HuH-7.5 (cell line): ENCODE results near the gene WDR5.
A peak's percentile ranks its signal among the peaks of the same experiment; 100 is the strongest.
"Not testable (repeated sequence)": the region's sequence is repeated elsewhere in the genome, so short reads cannot be mapped to it uniquely, and the experiment has no call there.

Experiments
- DNase-seq: peaks from one replicate; pipeline ENCODE4 v3.0.0; 2011; ENCODE audit warnings: low spot score

The WDR5 gene

GRCh38 chr9:134135343-134136117 lies at the start of gene WDR5:
Gene WDR5 (plus strand): TSS chr9:134136082. CDS start chr9:134139878, 3,796 bp downstream.
- DNase-seq: peak; percentile 99

GRCh38 chr9:134088063-134088725 lies 47.7 kb upstream of the WDR5 start:
- no peak for DNase-seq

DNA sequence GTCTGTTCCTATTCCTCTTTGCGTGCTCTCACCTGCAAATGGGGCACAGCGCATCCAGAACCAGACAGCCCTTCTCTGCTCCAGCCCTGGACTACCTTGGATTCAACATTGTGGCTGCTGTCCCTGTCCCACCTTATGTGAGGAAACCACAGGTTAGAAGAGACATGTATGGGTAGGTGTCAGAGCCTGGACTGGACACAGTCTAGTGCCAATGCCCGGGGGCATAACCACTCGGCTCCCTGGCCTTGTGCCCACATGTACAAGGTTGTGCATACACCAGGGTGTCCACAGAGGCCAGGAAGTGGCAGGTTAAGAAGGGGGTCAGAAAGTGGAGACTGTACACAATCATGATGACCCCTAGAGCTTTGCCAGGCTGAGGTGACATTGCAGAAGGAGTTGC lies 45.9 kb upstream of the WDR5 start:
- DNase-seq: no peak

DNA sequence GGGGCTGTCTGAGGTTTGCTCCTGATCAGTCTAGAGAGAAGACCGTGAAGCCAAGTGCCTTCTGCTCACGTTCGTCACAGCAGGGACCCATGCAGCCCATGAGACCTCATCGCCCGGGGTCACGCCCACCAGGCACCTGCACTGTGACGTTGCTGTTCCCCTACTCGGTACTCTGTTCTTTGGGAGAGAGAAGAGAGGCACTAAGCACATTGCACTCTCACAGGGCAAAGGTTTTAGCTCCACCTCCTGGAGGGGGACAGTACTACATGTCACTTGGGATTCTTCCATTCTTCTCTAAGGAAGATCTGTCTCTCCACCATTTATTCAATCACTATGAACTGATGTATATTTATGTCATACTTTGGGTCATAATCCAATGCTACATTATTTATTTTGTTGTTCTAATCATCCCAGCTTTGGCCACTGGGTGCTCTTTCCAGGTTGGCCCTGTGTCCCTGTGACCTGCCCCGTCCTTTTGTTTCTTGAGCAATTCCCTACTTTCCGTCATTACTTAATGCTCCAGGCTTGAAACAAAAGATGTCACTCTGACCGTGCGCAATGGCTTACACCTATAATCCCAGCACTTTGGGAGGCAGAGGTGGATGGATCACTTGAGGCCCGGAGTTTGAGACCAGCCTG lies 36.6 kb upstream of the WDR5 start:
- DNase-seq: peak; percentile 67

- DNase-seq: no peak
Observed at GRCh38 chr9:134100040-134100439, 35.8 kb upstream of the WDR5 start.

DNA sequence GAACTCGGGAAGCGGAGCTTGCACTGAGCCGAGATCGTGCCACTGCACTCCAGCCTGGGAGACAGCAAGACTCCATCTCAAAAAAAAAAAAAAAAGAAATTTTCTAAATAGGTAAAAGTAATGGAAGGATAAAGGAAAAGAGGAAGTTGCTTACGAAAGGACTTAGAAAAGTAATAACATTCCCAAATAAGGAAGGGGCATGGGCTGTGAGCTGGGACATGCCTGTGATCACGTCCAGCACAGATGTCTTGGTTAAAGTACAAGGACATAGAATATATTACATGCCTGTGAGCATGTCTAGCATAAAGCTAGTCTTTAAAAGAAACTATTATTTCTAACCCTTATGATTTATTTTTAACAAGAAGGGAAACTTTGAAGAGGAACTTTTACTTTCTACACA lies 34.7 kb upstream of the WDR5 start:
- not testable (repeated sequence) for DNase-seq

DNA sequence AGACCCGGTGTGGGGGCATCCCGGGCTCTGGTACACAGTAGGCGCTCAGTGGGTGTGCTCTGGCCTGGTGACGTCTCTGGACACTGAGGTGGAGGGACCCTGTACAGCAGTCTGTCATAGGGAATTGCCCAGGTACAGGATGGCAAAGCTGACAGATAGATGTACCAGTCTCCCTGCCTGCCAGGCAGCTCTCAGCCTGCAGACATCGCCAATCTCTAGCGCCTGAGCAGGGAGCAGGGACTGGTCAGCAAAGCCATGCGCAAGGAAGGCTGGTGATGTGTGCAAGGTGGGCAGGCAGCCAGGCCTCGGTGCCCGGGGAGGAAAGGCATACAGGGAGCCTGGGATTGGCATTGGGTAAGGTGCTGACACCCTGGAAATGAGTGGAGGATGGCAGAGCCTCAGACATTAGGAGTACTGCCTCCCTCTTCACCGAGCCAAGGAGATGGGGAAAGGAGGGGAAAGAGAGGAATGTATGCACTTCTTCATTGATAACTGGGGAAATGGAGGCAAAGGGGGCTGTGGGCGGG lies 34.2 kb upstream of the WDR5 start:
- DNase-seq: no peak

GRCh38 chr9:134103391-134103998 lies 32.4 kb upstream of the WDR5 start:
- DNase-seq: no peak

DNA sequence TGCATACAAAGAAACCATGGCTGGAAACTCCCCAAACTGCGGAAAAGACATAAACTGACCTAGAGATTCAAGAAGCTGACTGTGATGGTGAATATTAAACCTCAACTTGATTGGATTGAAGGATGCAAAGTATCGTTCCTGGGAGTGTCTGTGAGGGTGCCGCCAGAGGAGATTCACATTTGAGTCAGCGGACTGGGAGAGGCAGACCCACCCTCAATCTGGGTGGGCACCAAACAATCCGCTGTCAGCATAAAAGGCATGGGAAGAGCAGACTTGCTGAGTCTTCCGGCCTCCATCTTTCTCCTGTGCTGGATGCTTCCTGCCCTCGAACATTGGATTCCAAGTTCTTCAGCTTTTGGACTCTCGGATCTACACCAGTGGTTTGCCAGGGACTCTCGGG lies 24.8 kb upstream of the WDR5 start:
- DNase-seq: no peak

DNA sequence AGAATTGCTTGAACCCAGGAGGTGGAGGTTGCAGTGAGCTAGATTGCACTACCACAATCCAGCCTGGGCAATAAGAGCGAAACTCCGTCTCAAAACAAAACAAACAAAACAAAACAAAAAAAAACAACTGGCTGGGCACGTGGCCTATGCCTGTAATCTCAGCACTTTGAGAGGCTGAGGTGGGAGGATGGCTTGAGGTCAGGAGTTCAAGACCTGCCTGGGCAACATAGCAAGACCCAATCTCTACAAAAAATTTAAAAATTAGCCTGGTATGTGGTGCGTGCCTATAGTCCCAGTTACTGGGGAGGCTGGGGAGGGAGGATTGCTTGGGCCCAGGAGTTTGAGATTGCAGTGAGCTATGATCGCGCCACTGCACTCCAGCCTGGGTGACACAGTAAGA lies 23.3 kb upstream of the WDR5 start:
- DNase-seq: no peak

DNA sequence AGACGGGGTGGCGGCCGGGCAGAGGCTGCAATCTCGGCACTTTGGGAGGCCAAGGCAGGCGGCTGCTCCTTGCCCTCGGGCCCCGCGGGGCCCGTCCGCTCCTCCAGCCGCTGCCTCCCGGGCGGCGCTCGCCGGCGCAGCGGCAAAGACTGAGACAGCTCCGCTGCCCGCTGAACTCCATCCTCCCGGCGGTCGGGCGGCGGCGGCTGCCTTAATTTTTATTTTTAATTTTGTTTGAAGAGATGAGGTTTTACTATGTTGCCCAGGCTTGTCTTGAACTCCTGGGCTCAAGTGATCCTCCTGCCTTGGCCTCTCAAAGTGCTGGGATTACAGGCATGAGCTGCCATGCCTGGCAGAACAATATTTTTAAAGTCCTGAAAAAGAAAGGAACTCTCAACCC lies 16.9 kb upstream of the WDR5 start:
- DNase-seq: not testable (repeated sequence)

GRCh38 chr9:134123764-134124128 lies 12.1 kb upstream of the WDR5 start:
- no peak for DNase-seq

DNA sequence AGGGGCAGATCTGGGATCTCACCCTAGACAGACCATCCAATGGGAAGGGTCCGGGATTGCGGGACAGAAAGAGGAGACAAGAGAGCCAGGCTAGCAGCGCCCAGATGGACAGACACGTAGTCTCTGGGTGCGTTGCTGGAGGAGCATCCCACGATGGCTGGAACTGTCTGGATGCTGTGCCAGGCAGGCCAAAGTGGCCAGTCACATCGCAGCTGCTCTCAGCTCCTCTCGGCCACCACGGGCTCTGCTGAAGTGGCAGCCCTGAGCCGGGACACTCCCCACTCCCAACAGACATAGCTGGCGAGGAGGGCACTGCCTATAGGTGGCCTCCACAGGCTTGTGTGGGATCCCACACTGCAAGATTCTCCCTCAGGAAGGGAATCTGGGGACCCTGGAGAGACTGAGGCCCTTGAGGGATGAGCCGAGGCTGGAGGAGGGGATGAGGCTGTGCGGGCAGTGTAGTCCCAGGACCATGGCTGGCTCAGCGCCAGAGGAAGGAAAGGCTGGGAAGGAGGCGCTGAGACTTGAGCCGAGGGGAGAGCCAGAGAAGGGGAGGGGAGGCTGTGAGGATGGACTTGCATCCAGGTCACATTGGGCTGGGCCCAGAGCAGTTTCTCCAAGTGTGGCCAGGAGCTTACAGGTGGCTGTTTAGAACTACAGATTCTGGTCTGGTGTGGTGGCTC lies 10.3 kb upstream of the WDR5 start:
- no peak for DNase-seq

DNA sequence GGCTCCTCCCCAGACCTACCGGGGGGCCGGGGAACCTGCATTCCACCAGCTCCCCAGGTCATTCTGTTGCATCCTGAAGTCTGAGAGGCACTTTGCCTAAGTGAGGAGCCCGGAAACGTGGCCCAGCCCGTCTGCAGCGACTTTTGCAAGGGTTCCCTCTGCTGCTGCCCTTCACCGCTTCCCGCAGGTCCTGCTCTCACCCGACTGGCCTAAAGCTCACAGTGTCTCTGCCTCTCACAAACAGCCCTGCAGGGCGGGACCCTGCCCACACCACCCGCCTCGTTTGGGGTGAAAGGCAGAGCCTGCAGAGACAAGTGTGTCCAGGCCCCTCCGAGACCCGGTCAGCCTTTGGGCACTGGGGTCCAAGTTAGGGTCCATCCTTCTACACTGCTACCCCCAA lies 9.5 kb upstream of the WDR5 start:
- no peak for DNase-seq

- DNase-seq: no peak
Observed at GRCh38 chr9:134127065-134127580, 8.8 kb upstream of the WDR5 start.

DNA sequence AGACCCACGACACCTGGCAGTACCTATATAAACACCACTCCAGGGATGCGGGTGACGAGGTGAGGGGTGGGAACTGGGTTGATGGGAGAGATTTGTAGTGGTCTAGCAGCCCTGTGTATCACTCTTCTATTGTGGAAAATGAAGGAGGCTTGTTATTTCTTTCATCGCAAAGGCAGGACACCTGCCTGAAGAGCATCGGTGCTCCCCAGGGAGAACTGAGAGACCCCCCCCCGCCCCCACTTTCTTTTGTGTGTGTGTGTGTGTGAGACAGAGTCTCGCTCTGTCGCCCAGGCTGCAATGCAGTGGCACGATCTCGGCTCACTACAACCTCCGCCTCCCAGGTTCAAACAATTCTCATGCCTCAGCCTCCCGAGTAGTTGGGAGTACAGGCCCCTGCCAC lies 8.3 kb upstream of the WDR5 start:
- no peak for DNase-seq

DNA sequence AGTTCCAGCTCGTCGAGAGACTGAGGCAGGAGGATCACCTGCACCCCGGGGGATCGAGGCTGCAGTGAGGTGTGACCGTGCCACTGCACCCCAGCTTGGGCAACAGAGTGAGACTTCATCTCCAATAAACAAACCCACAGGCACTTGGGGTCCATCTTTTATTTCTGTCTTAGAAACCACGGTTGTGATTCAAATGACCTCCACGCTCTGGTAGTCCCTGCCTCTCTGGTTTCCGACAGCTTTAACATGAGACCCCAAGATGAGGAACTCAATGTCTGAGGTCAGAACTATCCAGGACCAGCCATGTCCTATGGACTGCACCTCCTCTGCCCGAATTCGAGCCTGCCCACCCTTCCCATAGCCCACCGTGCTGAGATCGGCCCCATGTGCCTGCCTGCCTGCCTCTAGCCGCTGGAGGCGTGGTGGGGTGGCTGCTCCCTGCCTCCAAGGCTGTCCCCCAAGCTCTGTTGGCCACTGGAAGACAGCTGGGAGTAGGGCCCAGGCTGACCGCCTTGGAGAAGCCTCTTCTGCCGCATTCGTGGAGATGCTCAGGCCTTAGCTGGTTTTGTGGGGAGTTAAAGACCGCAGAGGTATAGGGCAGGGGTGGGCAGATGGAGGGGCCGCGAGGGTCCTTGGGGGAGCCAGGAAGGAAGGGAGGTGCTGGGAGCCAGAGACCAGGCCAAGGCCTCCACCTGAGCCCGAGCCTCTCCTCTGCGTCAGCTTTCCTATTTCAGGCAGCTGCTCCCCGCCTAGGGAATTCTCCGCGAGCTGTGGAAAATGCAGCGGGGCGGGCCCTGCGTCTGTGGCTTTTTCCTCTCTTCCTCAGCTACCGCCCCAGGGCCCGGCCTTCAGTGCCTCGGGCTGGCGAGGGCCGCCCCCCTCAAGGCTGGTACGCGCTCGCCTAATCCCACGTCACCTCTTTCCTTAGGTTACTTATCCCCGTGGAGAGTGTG lies 6.9 kb upstream of the WDR5 start:
- DNase-seq: no peak

DNA sequence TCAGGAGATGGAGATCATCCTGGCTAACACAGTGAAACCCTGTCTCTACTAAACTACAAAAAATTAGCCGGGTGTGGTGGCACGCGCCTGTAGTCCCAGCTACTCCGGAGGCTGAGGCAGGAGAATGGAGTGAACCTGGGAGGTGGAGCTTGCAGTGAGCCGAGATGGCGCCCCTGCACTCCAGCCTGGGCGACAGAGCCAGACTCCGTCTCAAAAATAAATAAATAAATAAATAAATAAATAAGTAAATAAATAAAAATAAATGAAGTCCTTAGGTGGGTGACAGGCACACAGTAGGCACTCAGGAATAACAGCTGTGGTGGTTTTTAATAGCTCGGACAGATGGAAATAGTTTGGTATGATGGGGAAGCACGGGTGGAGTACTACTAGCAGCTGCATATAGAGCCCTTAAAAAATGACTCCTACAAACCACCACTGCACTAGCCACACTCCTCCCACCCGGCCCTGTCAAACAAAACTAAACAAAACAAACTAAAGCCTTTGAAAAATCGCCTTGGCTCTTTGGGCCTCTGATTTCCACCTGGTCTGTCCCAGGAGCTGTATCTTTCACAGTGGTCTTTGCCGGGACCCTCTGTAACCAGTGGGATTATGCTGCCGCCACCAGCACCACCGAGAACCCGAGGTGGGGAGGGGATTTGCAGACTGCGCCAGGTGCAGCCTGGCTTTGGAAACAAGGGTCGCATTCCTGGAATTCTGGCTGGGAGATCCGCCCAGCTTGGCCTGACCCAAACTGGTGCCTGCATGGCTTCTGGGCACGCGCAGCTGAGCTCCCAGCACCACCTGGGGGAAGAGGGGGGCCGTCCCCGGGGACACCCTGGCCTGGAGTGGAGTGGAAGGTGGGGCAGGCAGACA lies 5.1 kb upstream of the WDR5 start:
- DNase-seq: no peak

DNA sequence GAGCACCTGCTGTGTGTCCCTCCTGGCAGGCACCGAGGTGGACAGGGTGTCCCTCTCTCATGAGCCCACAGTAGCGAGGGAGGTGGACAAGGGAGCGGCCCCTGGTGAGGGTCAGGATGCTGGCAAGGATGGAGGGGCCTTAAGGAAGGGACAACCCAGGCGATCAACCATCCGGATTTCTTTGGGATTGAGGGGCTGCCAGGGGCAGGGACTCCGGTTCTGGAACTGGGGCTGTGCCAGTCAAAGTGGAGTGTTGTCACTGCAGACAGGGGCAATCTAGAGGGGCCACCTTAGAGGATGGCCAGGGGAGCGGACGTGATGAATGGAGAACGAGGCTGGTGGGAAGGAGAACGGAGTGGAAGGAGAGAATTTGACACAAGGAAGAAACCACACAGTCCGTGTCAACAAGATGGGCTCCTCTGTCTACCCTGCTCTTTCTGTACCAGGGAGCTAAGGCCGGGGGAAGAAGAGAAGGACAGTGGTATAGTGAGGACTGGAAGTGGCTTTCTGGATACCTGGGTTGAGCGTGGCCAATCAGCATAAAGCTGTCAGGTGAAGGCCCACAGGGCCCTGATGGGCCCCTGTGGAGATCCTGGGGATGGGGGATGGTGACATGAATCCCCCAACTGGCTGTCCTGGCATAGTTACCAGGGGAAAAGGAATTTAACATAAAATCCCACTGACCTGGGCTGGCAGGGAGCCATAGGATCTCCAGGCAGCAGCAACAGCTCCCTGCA lies 4.2 kb upstream of the WDR5 start:
- DNase-seq: no peak
